ENCODE results near the gene PROCR. TPM values are rescaled to one million over a fixed set of nuclear protein-coding genes. Genes with fewer than 3 reads are reported as not detected.
"Not testable (repeated sequence)": the region's sequence is repeated elsewhere in the genome, so short reads cannot be mapped to it uniquely, and the experiment has no call there.

The PROCR gene
- total RNA-seq, 1 experiment from 2014 or later = 52.0 TPM

DNA sequence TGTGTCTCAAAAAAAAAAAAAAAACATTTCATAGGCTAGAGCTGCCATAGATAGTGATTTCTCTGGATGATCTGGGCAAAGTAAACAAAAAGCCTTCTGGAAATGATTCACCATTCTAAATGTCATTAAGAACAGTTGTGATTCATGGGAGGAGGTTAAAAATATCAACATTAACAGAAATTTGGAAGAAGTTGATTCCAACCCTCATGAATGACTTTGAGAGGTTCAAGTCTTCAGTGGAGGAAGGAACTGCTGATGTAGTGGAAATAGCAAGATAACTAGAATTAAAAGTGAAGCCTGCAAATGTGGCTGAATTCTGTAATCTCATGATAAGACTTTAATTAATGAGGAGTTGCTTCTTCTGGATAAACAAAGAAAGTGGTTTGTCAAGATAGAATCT, 27.9 kb downstream of the PROCR start:
- H3K79me2 ChIP-seq (ENCODE audit: insufficient read depth, low read length) = no peaks in the 10 kb centered on the region
- H3K9ac ChIP-seq (ENCODE audit: low read length) = no peak overlapping the region
- no peak overlapping the region for H3K4me3 ChIP-seq (replicated peaks in 1 of 2; ENCODE audit: low read depth in 1 of 2, low read length in 2 of 2)
- no peak overlapping the region for H2AFZ ChIP-seq (ENCODE audit: low read depth, low read length, poor library complexity, severe bottlenecking)
- H3K9me2 ChIP-seq (ENCODE audit: insufficient read depth) = no peaks in the 10 kb centered on the region
- CTCF ChIA-PET = no interaction called here
- peaks cover 12 to 20% of the 10 kb centered on the region in 2 experiments; a peak in 3 of 4 replicates for H3K9me3 ChIP-seq (ENCODE audit: control insufficient read depth in 1 of 2, insufficient read depth in 1 of 2, low read depth in 1 of 2, low read length in 2 of 2)
- no peaks in the 10 kb centered on the region for H3K4me1 ChIP-seq (ENCODE audit: control insufficient read depth in 1 of 2, insufficient read depth in 2 of 2, low read length in 2 of 2)
- no peak overlapping the region for H3K27ac ChIP-seq (ENCODE audit: low read depth, low read length)
- H3K4me2 ChIP-seq (ENCODE audit: low read length) = no peak overlapping the region
- H4K20me1 ChIP-seq (ENCODE audit: insufficient read depth) = no peaks in the 10 kb centered on the region
- POLR2A ChIA-PET = no interaction called here
- no TSS peak for BruUV-seq (replicated peaks)
- no peaks in the 10 kb centered on the region for H3K27me3 ChIP-seq (ENCODE audit: insufficient read depth, low read length)
- intact Hi-C loops (cut with micrococcal nuclease) = no loop called here
- no peak for TF ChIP-seq JUND (IDR thresholded peaks at IDR 0.05)
- TF ChIP-seq POLR2A (IDR thresholded peaks at IDR 0.05; ENCODE audit: borderline replicate concordance, extremely low read depth, insufficient read depth, insufficient read length) = no peak
- no peak for DNase-seq (ENCODE audit: low read depth, low spot score)
- 0 out of 4 replicates have a peak, but pooled peaks cover 0 to 4% of the 10 kb centered on the region in 2 experiments for H3K36me3 ChIP-seq (ENCODE audit: control insufficient read depth in 1 of 2, insufficient read depth in 2 of 2, low read length in 2 of 2)
- RAD21 ChIA-PET (ENCODE audit: low non-redundant PET in 1 of 2, low total read pairs in 2 of 2, uncharacterized antibody in 2 of 2, unreplicated experiment in 2 of 2) = no interaction called here
- no peak for ATAC-seq

GRCh38 chr20:35200267-35200666, 28.4 kb downstream of the PROCR start:
- H3K4me1 ChIP-seq (ENCODE audit: control insufficient read depth in 1 of 2, insufficient read depth in 2 of 2, low read length in 2 of 2) = no peaks in the 10 kb centered on the region
- no peak overlapping the region for H3K4me3 ChIP-seq (replicated peaks in 1 of 2; ENCODE audit: low read depth in 1 of 2, low read length in 2 of 2)
- H3K9me3 ChIP-seq (ENCODE audit: control insufficient read depth in 1 of 2, insufficient read depth in 1 of 2, low read depth in 1 of 2, low read length in 2 of 2) = peaks cover 12 to 20% of the 10 kb centered on the region in 2 experiments; a peak in 3 of 4 replicates
- no peaks in the 10 kb centered on the region for H3K9me2 ChIP-seq (ENCODE audit: insufficient read depth)
- no peak overlapping the region for H3K27ac ChIP-seq (ENCODE audit: low read depth, low read length)
- H3K9ac ChIP-seq (ENCODE audit: low read length) = no peak overlapping the region
- 0 out of 4 replicates have a peak, but pooled peaks cover 0 to 4% of the 10 kb centered on the region in 2 experiments for H3K36me3 ChIP-seq (ENCODE audit: control insufficient read depth in 1 of 2, insufficient read depth in 2 of 2, low read length in 2 of 2)
- intact Hi-C loops (cut with micrococcal nuclease) = no loop called here
- H2AFZ ChIP-seq (ENCODE audit: low read depth, low read length, poor library complexity, severe bottlenecking) = no peak overlapping the region
- no peaks in the 10 kb centered on the region for H3K27me3 ChIP-seq (ENCODE audit: insufficient read depth, low read length)
- no TSS peak for BruUV-seq (replicated peaks)
- ChIA-PET CTCF (no interaction called here), POLR2A (no interaction called here), RAD21 (ENCODE audit: low non-redundant PET in 1 of 2, low total read pairs in 2 of 2, uncharacterized antibody in 2 of 2, unreplicated experiment in 2 of 2) (no interaction called here)
- TF ChIP-seq EZH2phosphoT487 (IDR thresholded peaks at IDR 0.05; ENCODE audit: borderline replicate concordance) = no peak
- TF ChIP-seq EGR1 (IDR thresholded peaks at IDR 0.05; ENCODE audit: low read depth) = no peak
- TF ChIP-seq ZNF274 (IDR thresholded peaks at IDR 0.05; ENCODE audit: low read depth, low read length) = no peak
- TF ChIP-seq SIN3A (IDR thresholded peaks at IDR 0.05; ENCODE audit: low read depth) = no peak
- TF ChIP-seq, protein P1, sequence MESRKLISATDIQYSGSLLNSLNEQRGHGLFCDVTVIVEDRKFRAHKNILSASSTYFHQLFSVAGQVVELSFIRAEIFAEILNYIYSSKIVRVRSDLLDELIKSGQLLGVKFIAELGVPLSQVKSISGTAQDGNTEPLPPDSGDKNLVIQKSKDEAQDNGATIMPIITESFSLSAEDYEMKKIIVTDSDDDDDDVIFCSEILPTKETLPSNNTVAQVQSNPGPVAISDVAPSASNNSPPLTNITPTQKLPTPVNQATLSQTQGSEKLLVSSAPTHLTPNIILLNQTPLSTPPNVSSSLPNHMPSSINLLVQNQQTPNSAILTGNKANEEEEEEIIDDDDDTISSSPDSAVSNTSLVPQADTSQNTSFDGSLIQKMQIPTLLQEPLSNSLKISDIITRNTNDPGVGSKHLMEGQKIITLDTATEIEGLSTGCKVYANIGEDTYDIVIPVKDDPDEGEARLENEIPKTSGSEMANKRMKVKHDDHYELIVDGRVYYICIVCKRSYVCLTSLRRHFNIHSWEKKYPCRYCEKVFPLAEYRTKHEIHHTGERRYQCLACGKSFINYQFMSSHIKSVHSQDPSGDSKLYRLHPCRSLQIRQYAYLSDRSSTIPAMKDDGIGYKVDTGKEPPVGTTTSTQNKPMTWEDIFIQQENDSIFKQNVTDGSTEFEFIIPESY (IDR thresholded peaks at IDR 0.05; ENCODE audit: extremely low read depth, insufficient replicate concordance, low read length) = no peak
- TF ChIP-seq ZFX (IDR thresholded peaks at IDR 0.05) = no peak
- H3K4me2 ChIP-seq (ENCODE audit: low read length) = no peak overlapping the region
- H3K79me2 ChIP-seq (ENCODE audit: insufficient read depth, low read length) = no peaks in the 10 kb centered on the region
- no peaks in the 10 kb centered on the region for H4K20me1 ChIP-seq (ENCODE audit: insufficient read depth)
- DNase-seq (ENCODE audit: low read depth, low spot score) = no peak
- ATAC-seq = no peak

- H3K79me2 ChIP-seq (ENCODE audit: insufficient read depth, low read length); BruUV-seq (replicated peaks); H3K4me1 ChIP-seq (ENCODE audit: control insufficient read depth in 1 of 2, insufficient read depth in 2 of 2, low read length in 2 of 2); DNase-seq (ENCODE audit: low read depth, low spot score); CTCF ChIA-PET; H3K9me2 ChIP-seq (ENCODE audit: insufficient read depth); ATAC-seq; H3K27me3 ChIP-seq (ENCODE audit: insufficient read depth, low read length); H4K20me1 ChIP-seq (ENCODE audit: insufficient read depth); POLR2A ChIA-PET; H3K4me3 ChIP-seq (replicated peaks in 1 of 2; ENCODE audit: low read depth in 1 of 2, low read length in 2 of 2); H3K36me3 ChIP-seq (ENCODE audit: control insufficient read depth in 1 of 2, insufficient read depth in 2 of 2, low read length in 2 of 2); RAD21 ChIA-PET (ENCODE audit: low non-redundant PET in 1 of 2, low total read pairs in 2 of 2, uncharacterized antibody in 2 of 2, unreplicated experiment in 2 of 2); H3K4me2 ChIP-seq (ENCODE audit: low read length); H3K9ac ChIP-seq (ENCODE audit: low read length); intact Hi-C loops (cut with micrococcal nuclease); H2AFZ ChIP-seq (ENCODE audit: low read depth, low read length, poor library complexity, severe bottlenecking); H3K27ac ChIP-seq (ENCODE audit: low read depth, low read length): not testable (repeated sequence)
- H3K9me3 ChIP-seq (ENCODE audit: control insufficient read depth in 1 of 2, insufficient read depth in 1 of 2, low read depth in 1 of 2, low read length in 2 of 2) = peaks cover 7 to 14% of the 10 kb centered on the region in 2 experiments; a peak in 3 of 4 replicates
Observed at GRCh38 chr20:35201467-35201866, 29.6 kb downstream of the PROCR start.
